ENCODE measurements around the gene AQR.
"Not testable (repeated sequence)": the region's sequence is repeated elsewhere in the genome, so short reads cannot be mapped to it uniquely, and the experiment has no call there.

The AQR gene

DNA sequence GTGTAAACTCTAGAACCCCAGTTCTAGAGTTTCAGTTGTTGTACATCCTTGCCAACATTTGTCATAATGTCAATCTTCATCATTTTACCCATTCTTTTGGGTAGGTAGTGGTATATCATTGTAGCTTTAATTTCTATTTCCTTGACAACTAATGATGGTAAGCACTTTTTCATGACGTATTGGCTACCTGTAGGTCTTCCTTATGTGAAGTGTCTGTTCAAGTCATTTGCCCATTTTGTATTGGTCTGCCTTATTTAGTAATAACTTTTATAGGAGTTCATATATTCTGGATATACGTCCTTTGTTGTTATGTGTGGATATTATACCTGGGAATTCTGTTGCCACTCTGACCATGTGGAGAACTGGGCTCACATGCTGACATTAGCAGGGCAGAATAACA, 100.4 kb downstream of the AQR start:
- no peak for DNase-seq

DNA sequence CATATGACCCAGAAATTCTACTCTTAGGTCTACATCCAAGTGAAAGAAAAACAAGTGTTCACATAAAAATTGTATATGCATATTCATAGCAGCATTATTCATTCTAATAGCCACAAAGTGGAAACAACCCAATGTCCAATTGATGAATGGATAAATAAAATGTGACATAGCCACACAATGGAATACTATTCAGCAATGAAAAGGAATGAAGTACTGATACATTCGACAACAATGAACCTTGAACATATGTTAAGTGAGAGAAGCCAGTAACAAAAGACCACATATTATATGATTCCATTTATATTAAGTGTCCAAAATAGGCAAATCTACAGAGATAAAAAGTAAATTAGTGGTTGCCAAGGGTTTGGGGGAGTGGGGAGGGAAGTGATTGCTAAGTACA, 104.0 kb downstream of the AQR start:
- no peak for DNase-seq

DNA sequence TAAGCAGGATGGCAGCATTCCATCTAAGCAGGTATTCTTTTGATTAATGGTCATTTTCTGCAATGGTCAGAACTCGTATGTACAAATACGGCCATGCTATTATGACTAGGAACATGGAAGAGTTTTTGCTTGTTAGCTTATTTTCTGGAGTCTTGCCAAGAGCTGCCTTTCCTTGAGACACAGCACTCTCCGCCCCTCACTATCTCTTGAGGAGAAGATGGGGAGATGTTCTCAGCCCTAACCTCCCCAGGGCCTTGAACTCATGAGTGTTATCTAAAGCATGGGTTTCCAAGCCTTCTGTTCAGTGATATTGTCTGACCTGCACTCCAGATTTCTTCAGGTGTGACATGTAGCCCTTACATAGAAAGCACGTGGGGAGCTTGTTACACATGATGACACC, 108.3 kb downstream of the AQR start:
- no peak for DNase-seq

DNA sequence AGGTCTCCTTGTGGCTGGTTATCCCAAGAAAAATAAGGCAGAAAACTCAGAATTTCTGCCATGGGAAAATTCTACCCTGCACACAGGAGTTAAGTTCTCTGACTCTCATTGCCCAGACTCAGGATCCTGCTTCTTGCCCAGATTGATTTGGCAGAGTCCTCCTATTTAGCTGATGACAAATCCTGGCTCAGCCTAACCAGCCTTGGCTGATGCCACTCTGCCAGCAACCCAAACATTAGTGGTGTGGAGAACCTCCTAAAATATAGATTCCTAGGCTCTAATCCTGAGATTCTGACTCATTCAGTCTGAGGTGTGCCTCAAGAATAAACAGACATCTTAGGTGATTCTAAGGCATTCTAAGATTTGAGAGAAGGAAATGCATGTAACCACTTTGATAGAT, 113.6 kb downstream of the AQR start:
- peak in 1 of 2 donors; percentile 36 for DNase-seq

DNA sequence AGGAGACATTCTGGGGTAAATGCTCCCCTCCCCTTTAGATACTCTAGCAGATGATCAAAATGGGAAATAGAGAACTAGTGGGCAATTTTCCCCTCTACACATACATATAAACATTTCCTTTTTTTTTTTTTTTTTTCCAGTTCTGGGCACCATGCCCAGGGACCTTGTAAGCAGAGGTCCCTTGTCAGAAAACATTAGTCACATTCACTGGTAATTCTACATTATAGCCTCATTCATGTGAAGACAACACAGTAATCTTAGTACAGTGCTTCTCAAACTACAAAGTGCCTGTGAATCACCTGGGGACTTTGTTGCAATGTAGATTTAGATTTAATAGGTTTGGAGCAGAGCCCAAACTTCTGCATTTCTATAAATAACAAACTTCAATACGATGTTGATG, 114.1 kb downstream of the AQR start:
- DNase-seq = no peak

DNA sequence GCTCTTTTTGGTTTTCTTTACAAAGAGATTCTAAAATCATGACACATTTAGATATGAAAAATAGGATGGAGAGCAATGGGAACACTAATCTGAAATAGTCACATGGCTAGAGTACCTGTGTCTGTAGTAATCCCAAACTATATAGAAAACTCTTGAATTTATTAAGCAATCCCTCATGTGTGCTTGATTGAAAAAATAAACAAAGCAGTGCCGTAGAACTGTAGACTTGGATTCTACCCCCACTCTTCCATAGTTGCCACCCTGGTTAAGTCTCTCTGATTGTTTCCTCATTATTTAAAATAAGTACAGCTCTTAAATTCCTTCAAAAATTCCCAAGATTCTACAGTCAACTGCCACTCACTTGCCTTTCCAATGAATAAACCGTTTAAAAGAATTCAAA, 115.3 kb downstream of the AQR start:
- no peak for DNase-seq

DNA sequence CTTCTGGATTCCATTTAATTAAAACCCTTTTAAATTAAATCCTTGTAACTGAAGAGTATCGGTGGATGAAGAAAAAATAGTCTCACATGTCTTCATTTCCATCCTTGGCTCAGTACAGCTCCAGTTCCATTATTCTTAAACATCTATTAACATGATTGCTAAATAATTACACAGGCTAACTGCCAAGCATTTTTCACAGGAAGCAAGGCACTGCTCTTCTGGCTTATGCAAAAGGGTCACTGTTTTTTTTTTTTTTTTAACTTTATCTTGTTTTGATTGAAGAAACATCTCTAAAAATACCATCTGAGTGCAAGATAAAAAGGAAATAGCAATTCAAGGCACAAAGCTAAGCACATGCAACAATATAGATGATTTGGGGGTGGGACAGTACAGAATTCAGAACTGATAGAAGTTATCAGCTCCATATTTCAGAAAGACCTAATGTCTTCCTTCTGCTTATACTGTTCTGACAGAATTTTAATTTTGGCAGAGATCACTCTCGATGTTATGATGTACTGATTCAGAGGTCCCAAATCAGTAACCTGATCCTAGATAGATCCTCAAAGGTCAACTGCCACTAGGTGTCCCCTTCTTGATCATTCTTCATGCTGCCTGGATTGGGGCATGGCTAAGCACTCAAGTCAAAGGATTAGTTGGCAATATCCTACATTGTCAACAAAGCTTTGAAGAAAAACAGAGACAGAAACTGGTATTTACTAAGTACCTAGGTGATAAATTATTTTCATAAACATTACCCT, 116.4 kb downstream of the AQR start:
- DNase-seq = no peak

DNA sequence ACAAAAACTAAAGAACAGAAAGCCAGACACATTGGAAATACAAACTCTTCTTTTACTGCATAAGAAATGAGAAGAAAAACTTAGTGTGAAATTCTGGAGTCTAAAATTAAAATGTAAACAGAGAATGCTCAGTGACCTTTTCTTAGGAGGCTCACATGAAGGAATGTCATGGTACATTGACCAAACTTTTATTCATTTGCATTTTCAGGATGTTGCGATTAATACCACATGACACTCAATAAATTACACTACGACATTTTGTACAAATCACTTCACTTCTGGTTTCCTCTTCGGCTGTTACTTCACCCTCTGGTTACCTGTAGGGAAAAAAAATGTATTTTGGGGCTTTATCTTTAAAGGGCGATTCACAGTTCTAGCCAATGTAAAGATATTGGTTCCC, 117.8 kb downstream of the AQR start:
- no peak for DNase-seq

DNA sequence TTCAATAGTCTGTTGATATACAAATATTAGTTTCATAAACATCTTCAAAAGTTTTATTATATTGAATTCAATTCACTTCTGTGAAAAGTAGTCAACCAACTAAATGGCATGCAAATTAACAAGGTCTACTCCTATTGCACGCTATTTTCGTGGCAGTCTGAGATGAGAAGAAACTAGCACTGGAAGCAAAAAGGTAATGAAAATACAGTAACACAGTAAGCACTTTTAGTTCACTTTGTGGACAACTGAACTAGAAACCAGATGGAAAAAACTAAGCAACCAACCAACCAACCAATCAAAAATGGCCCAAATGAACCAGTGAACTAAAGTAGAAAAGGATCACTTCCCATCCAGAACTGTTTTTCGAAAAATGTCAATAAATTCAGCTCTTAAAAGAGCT, 118.5 kb downstream of the AQR start:
- DNase-seq = no peak

DNA sequence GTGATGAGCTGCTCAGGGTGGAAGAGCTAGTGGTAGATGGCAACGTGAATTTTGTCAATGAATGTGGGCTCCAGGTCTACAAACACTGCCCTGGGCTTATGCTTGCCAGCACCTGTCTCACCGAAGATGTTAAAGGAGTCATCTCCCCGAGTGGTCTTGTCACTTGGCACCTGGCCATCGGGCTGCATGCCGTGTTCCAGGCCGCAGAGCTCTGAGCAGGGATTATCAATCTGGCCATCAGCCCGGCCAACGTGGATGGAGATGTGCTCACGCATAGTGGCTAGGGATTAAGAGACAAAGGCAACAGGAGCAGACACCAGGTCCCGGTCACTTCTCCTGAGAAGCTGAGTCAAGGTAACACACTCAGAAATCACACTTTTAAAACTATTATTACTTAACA, 119.4 kb downstream of the AQR start:
- DNase-seq = no peak

DNA sequence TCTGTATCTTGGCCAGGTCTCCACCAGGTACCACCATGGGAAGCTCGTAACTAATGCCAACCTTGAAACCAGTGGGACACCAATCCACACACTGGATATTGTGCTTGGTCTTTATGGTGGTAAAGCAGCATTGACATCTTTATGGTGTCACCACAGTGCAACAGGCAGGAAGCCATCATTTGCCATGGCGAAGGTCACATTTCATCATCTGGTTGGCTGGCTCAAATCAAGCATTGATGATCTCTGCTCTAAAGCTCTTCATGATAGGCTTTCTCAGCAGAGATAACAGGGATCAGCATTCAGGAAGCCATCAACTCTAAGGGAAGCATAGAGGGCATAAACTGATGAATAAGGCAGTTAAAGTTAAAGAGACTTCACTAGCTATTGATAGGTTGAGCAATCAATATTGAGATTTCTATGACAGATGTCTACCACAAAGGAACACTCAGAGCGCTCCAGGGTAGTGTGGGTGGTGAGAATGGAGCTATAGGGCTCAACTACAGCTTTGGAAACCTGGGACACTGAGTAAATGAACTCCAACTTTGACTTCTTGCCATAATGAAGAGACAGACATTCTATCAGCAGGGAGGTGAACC, 120.1 kb downstream of the AQR start:
- no peak for DNase-seq

DNA sequence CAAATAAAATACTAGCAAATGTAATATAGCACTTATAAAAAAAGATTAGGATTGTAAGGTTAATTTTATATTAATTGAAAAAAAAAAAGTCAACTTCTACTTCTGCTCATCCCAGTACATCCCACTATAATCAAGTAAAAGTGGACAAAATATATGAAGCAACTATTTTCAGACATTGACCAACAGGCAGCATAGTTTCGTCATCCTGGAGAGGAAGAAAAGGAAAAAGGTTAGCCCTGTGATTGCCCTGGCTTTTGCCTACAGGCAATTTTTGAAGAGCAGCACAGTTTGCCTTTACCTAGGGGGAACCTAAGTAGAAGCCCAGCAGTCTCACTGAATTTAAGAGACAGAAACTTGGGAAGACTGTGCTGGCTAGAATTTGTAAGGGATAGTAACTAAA, 121.9 kb downstream of the AQR start:
- no peak for DNase-seq

DNA sequence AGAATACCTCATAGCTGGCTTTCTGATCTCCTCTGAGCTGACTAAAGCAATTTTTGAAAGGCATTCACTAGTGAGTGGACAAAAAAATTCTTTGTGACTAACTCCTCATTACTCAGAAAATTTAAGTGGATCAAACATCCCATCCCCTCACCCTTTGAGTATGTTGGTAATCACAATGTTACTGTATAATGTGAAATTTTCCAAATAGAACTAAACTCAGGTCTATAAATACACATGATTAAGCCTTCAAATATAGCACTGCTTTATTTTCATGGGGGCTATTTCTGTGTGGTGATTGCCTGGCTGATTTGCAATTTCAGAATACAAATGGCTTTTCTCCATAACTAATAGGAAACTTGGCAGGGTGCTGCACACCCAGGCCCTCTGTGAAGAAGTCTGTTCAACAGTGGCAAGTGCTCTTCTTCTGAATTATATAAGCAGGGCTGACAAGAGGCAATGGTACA, 128.2 kb downstream of the AQR start:
- DNase-seq = no peak

DNA sequence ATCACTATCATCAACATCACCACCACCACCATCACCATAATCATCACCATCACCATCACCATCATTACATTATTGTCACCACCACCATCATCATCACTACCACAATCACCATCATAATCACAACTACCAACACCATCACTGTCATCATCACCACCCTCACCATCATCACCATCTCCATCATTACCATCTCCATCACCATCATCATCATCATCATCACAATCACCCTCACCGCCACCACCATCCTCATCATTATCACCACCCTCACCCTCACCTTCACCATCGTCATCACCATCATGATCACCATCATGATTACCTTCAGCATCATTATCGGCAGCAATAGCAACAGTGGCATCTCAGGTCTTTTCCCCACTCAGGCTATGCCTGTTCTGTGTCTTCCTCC, 131.3 kb downstream of the AQR start:
- no peak for DNase-seq

DNA sequence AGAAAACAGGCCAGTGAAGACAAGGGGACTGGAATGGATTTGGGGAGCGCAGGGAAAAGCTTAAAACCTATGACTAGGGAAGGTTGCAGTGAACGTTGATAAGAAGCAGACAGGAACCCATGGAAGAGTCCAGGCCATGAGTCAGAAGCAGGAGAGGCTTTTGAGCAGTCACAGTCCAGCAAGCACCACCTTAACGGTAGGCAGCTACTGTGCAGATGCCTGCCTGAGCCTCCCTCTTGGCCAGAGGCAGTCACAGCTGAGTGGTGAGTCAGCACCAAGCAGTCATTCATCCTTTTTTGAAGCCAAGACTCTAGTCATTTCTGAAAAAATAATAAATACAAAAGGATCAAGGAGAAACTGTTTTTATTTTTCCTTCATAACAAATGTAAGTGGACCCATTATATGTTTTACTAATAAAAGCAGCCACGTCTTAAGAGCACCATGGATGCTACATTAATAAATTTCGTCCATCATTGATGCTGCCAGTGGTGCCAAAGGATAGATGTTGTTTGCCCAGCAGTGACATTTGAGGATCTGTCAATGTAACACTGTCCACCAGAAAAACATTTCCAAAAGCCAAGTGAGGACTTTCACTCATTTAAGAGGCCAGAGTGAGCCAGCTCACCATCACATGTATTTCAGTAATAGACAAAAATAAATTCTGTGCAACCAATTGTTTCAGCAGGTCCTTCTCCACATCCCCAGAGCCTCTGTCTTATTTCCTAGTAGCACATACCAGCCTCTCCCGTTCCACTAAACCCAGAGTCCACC, 132.1 kb downstream of the AQR start:
- DNase-seq = no peak

DNA sequence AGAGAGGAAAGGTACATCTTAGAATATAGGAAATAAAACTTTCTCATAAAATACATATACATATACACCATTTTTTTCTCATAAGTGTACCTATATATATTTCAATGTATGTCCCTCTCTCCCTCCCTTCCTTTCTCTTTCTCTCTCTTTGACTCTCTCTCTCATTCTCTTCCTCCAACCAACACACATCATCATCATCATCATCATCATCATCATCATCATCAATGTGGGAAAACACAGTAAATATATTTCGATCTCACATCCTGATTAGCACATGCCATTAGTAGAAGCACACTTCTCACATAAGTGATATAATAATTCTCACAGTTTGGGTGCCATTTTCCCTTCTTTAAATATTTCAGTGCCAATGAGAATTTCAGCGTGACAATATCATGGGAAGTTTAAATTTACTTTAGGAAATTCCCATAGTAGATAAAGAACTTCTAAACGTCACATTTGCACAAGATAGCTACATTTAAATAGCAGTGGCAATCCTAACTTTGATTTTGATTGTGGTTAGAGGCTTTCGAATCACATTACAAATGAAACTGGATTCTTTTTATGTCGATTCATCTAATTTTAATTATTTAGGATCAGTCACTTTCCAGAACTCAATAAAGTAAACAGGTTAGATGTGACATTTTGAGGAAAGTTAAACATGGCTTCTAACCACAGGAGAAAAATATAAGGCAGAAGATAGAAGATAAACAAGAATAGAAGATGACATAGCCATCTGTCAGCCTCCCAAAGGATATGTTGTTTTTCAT, 141.2 kb downstream of the AQR start:
- no peak for DNase-seq

DNA sequence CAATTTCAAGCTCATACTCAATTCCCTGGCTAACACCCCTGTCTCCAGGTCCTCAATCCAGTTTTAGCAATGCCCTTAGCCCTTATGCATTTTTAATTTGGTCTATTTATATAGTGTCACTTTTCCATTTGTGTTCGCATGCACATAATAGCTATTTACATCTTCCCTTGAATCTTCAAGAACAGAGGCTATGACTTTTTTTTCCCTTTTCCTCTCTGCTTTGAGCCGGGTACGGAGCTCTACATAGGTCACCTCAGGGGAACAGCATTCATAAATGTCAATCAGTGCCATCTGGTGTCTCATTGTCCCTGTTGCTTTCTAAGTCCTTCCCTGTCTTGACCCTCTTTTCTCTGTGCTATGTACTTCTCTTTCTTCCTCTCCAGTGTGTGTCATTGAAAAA, 147.7 kb downstream of the AQR start:
- no peak for DNase-seq

DNA sequence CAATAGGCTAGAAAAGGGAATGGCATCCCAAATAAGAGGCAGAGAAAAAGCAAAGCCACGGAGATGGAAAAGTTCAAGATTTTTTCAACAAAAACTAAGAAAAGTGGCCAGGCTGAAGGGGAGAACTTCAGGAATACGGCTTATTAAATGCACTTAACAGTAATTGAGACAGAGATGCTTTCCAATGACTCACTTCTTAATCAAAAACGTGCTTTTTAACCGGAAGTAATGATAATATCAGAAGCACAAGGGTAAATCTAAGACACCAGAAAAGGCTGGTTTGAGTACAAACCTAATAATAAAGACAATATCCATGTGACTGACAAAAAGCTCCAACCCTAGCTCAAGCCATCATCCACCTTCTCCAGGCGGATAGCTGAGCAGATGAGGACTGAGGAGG, 149.4 kb downstream of the AQR start:
- DNase-seq = no peak

DNA sequence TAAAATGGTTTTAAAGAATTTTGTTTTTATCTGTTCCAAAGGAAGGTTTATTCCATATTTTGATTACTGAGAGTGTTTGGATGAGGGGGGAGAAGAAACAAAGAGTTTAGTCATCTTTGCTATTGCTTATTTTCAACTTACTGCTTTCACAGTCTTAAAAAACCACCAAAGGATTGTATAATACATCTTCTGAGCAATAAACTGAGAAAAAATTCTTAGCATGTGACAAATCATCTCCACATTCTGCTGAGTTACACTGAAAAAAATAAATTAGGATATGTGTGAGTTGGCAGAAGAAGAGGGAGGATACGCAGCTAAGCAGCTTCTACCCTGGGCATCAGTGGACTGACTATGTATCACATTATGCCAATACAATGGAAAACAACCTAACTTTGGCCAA, 151.0 kb downstream of the AQR start:
- DNase-seq = no peak

DNA sequence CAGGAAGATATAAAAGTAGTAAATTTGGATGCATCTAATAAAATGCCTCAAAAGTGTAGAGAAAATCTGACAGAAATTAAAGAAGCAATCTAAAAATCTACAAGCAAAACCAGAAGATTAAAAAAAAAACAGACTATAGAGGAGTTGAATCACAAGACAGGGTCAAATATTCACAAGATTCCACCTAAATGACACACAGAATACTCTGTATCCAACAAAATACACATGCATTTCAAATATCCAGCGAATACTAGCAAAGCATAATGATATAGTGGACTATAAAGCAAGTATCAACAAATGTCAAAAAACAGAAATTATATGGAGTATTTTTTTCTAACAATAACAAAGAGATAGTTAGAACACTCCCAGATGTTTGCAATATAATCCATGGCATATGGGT, 153.7 kb downstream of the AQR start:
- DNase-seq = no peak

DNA sequence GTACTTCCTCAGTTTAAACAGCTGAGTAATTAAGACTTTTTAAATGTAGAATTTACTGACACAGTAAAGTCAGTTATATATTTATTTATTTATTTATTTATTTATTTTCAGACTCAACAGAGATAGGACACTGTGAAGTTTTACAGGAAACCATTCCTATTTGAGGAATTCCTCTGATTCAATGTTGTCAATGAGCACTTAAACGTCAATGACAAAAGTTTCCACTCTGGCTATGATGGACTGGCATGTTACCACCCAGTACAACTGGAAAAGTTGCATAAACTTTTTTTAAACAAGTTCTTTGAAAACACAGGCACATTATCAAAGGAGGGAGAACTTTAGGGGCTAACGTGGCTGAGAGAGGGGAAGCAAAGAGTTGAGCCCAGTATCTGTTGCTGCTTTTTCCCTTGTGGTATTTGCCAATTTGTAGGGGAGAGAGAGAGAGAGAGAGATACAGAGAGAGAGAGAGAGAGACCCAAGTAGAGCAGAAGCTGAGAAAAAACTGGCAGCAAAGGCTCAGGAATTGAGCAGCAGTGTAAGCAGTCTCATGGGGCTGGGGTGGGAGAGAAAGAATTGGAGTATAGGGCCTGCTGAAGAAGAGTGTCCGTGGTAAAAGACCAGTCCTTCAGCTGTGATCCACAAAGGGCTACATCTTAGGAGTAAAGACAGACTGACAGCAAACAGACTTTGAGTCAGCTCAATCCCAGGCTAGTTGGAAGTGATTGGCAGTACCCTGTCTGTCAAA, 155.9 kb downstream of the AQR start:
- DNase-seq = no peak

DNA sequence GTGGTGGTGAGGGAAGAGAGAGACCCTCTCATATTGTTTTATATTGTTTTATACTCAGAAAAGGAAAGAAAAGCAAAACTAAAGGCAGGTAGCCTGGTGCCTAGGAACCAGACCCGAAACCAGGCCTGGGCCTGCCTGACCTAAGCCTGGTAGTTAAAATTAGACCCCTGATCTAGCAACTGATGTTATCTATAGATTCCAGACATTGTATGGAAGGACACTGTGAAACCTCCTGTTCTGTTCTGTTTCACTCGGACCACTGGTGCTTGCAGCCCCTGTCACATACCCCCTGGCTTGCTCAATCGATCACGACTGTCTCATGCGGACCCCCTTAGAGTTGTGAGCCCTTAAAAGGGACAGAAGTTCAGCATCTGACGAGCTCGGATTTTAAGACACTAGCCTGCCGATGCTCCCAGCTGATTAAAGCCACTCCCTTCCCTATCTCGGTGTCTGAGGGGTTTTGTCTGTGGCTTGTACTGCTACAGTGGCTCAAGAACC, 156.6 kb downstream of the AQR start:
- DNase-seq = not testable (repeated sequence)
